Thyroid gland (tissue), 4 donors: ENCODE measurements around the gene PODNL1. TPM values are rescaled to one million over a fixed set of nuclear protein-coding genes. Genes with fewer than 3 reads are reported as not detected.
"Not testable (repeated sequence)": the region's sequence is repeated elsewhere in the genome, so short reads cannot be mapped to it uniquely, and the experiment has no call there.

Experiments used
- DNase-seq, 2 donors: peaks; one replicate each; pipeline ENCODE4 v3.0.0-alpha.2; 2019
- H3K27ac ChIP-seq, 3 donors: fragments of 200-600 bp; sonication (generic); 1 replicate in 2 of 3; 2 replicates in 1 of 3; pipeline ENCODE4 v1.5.1; 2016 to 2019; ENCODE audit warnings: mild to moderate bottlenecking in 1 of 3, moderate library complexity in 1 of 3
- H3K27me3 ChIP-seq: fragments of 200-600 bp; sonication (generic); one replicate; pipeline ENCODE4 v1.5.1; 2019
- H3K36me3 ChIP-seq, 2 donors: fragments of 200-600 bp; sonication (generic); one replicate each; pipeline ENCODE4 v1.5.1; 2016 to 2019
- H3K4me1 ChIP-seq, 2 donors: fragments of 200-600 bp; sonication (generic); one replicate each; pipeline ENCODE4 v1.5.1; 2017 to 2019
- H3K4me3 ChIP-seq, 3 donors: fragments of 200-600 bp; sonication (generic); replicated peaks in 1 of 3; 1 replicate in 2 of 3; 2 replicates in 1 of 3; pipeline ENCODE4 v1.5.1; 2016; ENCODE audit warnings: mild to moderate bottlenecking in 1 of 3
- H3K9me3 ChIP-seq: fragments of 200-600 bp; sonication (generic); one replicate; pipeline ENCODE4 v1.5.1; 2017
- POLR2A ChIP-seq, 2 donors: fragments of 450-650 bp; IDR thresholded peaks; one replicate each; pipeline ENCODE4 v1.6.1; 2017; ENCODE audit warnings: antibody characterized with exemption in 2 of 2, mild to moderate bottlenecking in 2 of 2, moderate library complexity in 1 of 2
- WGBS, 2 donors: methylation state at CpG; one replicate each; pipeline ENCODE4 v1.1.5; 2017; 5-methylcytosine and 5-hydroxymethylcytosine counted together
- intact Hi-C: fragments of 100-400 bp; cut with DNase I; formaldehyde crosslinking; loops from one replicate; pipeline ENCODE4 v1.15.1; 2023
- total RNA-seq, 4 donors: library from RNA; depleted of rRNA; stranded (reverse); fragments of >200 nt; gene quantifications; one replicate each; pipeline ENCODE4 v1.2.3, GENCODE V29; 2016
- TF ChIP-seq, protein P1 (sequence below), 6 experiments: fragments of 200-600 bp in 3 of 6; fragments of 450-650 bp in 3 of 6; sonication (generic) in 3 of 6; IDR thresholded peaks; one replicate each; pipeline ENCODE4 v1.5.1; 2016 to 2019; ENCODE audit warnings: antibody characterized with exemption in 6 of 6, mild to moderate bottlenecking in 2 of 6, inconsistent platforms in 1 of 6, moderate library complexity in 1 of 6

Gene PODNL1
- total RNA-seq, 4 donors from 2014 or later: 0.40 to 1.4 (median 0.63) TPM; not detected in 1

DNA sequence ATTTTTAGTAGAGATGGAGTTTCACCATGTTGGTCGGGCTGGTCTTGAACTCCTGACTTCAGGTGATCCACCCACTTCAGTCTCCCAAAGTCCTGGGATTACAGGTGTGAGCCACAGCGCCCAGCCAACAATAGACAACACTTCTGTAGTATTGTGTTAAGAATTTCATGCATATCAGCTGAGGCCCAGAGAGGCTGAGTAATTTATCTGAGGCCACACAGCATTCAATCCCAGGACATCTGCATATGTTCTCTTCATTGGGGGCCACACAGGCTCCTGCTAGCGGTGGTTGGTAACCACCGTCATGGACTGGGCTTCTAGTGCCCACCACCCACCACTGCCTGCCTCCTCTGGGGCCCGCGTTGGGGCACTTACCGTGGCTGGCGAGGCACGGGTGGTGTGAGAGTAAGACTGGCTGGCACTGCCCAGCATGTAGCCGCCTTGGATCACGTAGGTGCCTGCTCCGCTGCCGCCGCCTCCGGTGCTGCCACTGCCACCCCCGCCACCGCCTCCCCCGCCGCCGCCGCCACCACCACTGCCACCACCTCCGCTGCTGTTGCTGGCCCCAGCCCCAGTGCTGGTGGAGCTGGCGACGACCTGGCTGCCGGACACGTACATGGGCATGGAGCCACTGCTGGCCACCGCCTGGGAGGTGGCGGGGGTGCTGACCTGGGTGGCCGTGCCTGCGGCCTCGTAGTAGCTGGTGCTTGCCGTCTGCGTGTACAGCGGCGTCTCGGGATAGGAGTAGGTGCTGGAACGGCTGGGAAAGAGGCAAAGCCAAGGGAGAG is 34.3 kb upstream of the PODNL1 start:
- Histone ChIP-seq H3K27ac (no peak overlapping the region), H3K9me3 (no peaks in the 10 kb centered on the region), H3K4me1 (no peaks in the 10 kb centered on the region), H3K36me3 (peaks cover 27 to 40% of the 10 kb centered on the region in 2 donors), H3K4me3 (no peak overlapping the region), H3K27me3 (no peaks in the 10 kb centered on the region)
- TF ChIP-seq POLR2A (IDR thresholded peaks at IDR 0.05): no peak
- TF ChIP-seq, protein P1, sequence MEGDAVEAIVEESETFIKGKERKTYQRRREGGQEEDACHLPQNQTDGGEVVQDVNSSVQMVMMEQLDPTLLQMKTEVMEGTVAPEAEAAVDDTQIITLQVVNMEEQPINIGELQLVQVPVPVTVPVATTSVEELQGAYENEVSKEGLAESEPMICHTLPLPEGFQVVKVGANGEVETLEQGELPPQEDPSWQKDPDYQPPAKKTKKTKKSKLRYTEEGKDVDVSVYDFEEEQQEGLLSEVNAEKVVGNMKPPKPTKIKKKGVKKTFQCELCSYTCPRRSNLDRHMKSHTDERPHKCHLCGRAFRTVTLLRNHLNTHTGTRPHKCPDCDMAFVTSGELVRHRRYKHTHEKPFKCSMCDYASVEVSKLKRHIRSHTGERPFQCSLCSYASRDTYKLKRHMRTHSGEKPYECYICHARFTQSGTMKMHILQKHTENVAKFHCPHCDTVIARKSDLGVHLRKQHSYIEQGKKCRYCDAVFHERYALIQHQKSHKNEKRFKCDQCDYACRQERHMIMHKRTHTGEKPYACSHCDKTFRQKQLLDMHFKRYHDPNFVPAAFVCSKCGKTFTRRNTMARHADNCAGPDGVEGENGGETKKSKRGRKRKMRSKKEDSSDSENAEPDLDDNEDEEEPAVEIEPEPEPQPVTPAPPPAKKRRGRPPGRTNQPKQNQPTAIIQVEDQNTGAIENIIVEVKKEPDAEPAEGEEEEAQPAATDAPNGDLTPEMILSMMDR (IDR thresholded peaks at IDR 0.05): no peak
- WGBS, 2 donors: 97 to 100% methylated on average over 17 to 24 of the region's 37 CpGs
- intact Hi-C loops: no loop called here
- no peak for DNase-seq

DNA sequence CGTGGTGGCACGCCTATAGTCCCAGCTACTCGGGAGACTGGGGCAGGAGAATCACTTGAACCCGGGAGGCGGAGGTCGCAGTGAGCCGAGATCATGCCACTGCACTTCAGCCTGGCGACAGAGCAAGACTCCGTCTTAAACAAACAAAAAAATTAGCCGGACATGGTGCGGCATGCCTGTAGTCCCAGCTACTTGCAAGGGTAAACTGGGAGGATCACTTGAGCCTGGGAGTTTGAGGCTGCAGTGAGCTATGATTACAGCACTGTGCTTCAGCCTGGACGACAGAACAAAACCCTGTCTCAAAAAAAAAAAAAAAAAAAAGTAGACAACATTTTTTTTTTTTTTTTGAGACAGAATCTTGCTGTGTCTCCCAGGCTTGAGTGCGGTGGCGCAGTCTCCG is 33.7 kb upstream of the PODNL1 start:
- H3K9me3 ChIP-seq, H3K27ac ChIP-seq, H3K27me3 ChIP-seq, H3K4me3 ChIP-seq, intact Hi-C loops, H3K4me1 ChIP-seq, DNase-seq: not testable (repeated sequence)
- H3K36me3 ChIP-seq: peaks cover 34 to 47% of the 10 kb centered on the region in 2 donors
- 73 to 83% methylated on average over 15 of the region's 15 CpGs for WGBS, 2 donors

DNA sequence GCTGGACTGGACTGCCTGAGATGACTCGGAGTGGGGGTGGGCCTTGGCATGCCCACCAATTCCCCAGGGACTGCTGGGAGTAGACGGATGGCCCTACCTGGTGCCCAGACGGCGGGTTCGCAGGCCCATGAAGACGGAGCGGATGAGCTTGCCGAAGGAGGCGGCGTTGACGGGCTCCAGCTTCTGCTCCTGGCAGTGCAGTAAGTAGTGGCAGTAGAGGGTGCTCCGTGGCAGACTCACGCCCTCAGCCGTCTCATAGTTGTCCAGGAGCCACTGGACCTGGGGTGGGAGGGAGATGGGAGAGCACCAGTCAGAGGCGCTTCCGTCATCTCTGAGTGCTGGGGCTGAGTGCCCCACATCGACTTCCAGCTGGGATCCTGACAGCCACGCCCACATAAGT is 31.7 kb upstream of the PODNL1 start:
- Histone ChIP-seq H3K4me1 (no peaks in the 10 kb centered on the region), H3K4me3 (no peak overlapping the region), H3K36me3 (peaks cover 53 to 65% of the 10 kb centered on the region in 2 donors), H3K9me3 (no peaks in the 10 kb centered on the region), H3K27me3 (no peaks in the 10 kb centered on the region), H3K27ac (no peak overlapping the region)
- TF ChIP-seq POLR2A (IDR thresholded peaks at IDR 0.05): no peak
- TF ChIP-seq, protein P1 (IDR thresholded peaks at IDR 0.05): no peak
- DNase-seq: no peak
- intact Hi-C loops: no loop called here
- whole genome bisulfite sequencing, 2 donors: 91 to 93% methylated on average over 18 of the region's 18 CpGs

DNA sequence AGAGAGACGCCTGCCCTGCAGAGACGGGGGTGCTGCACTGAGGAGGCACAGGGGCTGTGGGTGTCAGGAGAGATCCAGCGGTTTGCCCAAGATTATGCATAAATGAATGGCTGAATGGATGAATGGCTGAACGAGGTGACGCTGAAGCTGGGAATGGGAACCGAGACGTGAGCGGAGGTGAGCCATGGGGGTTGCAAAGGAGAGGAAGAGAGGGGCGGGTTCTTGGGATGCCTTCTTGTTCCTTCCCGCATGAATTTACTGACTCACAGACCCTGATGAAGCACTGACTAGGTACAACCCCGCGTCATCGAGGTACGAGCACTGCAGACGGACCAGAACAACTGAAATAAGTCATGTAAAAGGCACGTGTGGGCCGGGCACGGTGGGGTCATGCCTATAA is 30.8 kb upstream of the PODNL1 start:
- TF ChIP-seq POLR2A (IDR thresholded peaks at IDR 0.05): no peak
- TF ChIP-seq, protein P1 (IDR thresholded peaks at IDR 0.05): no peak
- Histone ChIP-seq H3K4me1 (no peaks in the 10 kb centered on the region), H3K27ac (no peak overlapping the region), H3K9me3 (no peaks in the 10 kb centered on the region), H3K36me3 (peaks cover 53 to 68% of the 10 kb centered on the region in 2 donors), H3K4me3 (no peak overlapping the region), H3K27me3 (no peaks in the 10 kb centered on the region)
- intact Hi-C loops: no loop called here
- 95% methylated on average over 18 of the region's 18 CpGs for WGBS, 2 donors
- DNase-seq: no peak

DNA sequence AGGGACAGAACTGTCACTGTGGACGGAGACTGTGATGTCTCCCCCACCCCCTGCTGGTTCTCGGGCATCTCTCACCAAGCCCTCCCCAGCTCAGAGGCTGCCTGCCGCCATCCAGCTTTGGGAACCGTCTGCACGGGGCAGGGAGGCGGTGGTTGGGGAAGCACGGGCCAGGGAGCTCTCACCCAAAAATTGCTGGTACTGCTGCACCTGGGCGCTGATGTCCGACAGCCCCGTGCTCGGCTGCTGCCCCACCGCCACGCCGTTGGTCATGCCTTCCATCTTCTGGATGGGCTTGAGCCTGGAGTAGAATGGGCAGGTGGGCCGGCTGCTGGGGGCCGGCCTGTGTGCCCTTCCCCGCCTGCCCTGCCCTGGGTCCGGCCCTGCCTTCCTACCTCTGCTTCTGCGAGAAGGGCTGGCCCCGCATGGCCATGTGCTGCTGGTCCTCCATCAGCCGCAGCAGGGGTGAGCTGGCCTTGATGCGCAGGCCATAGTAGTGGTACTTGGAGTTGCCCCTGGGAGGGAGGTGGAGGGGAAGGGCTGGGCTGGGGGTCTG is 30.2 kb upstream of the PODNL1 start:
- intact Hi-C loops: no loop called here
- TF ChIP-seq, protein P1 (IDR thresholded peaks at IDR 0.05): no peak
- TF ChIP-seq POLR2A (IDR thresholded peaks at IDR 0.05): no peak
- H3K27ac ChIP-seq: no peak overlapping the region
- DNase-seq: no peak
- H3K4me1 ChIP-seq: no peaks in the 10 kb centered on the region
- peaks cover 53 to 67% of the 10 kb centered on the region in 2 donors for H3K36me3 ChIP-seq
- no peaks in the 10 kb centered on the region for H3K27me3 ChIP-seq
- 94 to 97% methylated on average over 16 to 22 of the region's 22 CpGs for WGBS, 2 donors
- H3K4me3 ChIP-seq: no peak overlapping the region
- no peaks in the 10 kb centered on the region for H3K9me3 ChIP-seq

DNA sequence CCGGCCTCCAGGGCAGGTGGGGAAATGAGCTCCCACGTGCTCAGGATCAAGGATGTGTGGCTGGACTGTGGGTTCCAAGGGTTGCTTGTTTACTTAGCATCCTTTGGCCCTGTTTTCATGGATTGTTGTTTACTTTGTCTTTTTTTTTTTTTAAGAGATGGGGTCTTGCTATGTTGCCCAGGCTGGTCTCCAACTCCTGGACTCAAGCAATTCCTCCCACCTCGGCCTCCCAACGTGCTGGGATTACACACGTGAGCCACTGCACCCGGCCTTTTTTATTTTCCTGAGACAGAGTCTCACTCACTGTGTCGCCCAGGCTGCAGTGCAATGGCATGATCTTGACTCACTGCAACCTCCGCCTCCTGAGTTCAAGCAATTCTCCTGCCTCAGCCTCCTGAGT is 29.0 kb upstream of the PODNL1 start:
- intact Hi-C loops: not testable (repeated sequence)

More for the DNA sequence above, 29.0 kb upstream of the PODNL1 start:
- H3K36me3 ChIP-seq: peaks cover 53 to 67% of the 10 kb centered on the region in 2 donors
- not testable (repeated sequence) for H3K9me3 ChIP-seq, H3K27ac ChIP-seq, H3K4me1 ChIP-seq, H3K4me3 ChIP-seq, H3K27me3 ChIP-seq, DNase-seq
- WGBS, 2 donors: 95 to 97% methylated on average over 8 of the region's 8 CpGs
